Endometrial microvascular endothelial cells (primary cell): Measurements from ENCODE around the gene SLC2A13. TPM values are rescaled to one million over a fixed set of nuclear protein-coding genes. Genes with fewer than 3 reads are reported as not detected.

ENCODE experiments used
- in situ Hi-C: cut with HindIII; loops from 2 replicates; pipeline ENCODE4 v1.10.0; 2017; ENCODE audit warnings: low sequenced_read_pairs, low pct_unique_long_range_greater_than_20kb; ENCODE audit errors: inconsistent ontology term
- total RNA-seq: library from RNA; depleted of rRNA; stranded (reverse); fragments of >200 nt; gene quantifications from one replicate; pipeline ENCODE4 v1.2.3, GENCODE V29; 2015; ENCODE audit errors: inconsistent ontology term

The SLC2A13 gene
- 3.5 TPM for total RNA-seq

- in situ Hi-C loops: loop anchor here (25.0 kb wide), 1 partner anchor 93 kb away; no protein-coding TSS in a partner anchor
These were observed at the start of gene SLC2A13 for GRCh38 chr12:40105515-40106201. SLC2A13 (minus strand) TSS chr12:40106081; CDS start chr12:40105808, 273 bp downstream.

GRCh38 chr12:40154381-40154780 is 48.5 kb upstream of the SLC2A13 start:
- in situ Hi-C loops: no loop called here

- in situ Hi-C loops: no loop called here
These were observed 47.6 kb upstream of the SLC2A13 start for GRCh38 chr12:40153432-40153831.

GRCh38 chr12:40152783-40153383 is 47.0 kb upstream of the SLC2A13 start:
- in situ Hi-C loops: no loop called here

- in situ Hi-C loops: no loop called here
These were observed 43.9 kb upstream of the SLC2A13 start for GRCh38 chr12:40149673-40150260.

- in situ Hi-C loops: no loop called here
These were observed 41.2 kb upstream of the SLC2A13 start for GRCh38 chr12:40146800-40147797.

GRCh38 chr12:40145896-40146295 is 40.0 kb upstream of the SLC2A13 start:
- in situ Hi-C loops: no loop called here

GRCh38 chr12:40144023-40144422 is 38.1 kb upstream of the SLC2A13 start:
- in situ Hi-C loops: no loop called here

GRCh38 chr12:40142001-40142744 is 36.3 kb upstream of the SLC2A13 start:
- in situ Hi-C loops: no loop called here

GRCh38 chr12:40138526-40138925 is 32.6 kb upstream of the SLC2A13 start:
- in situ Hi-C loops: no loop called here

- in situ Hi-C loops: no loop called here
These were observed 31.4 kb upstream of the SLC2A13 start for GRCh38 chr12:40137252-40137651.

- in situ Hi-C loops: no loop called here
These were observed 21.5 kb upstream of the SLC2A13 start for GRCh38 chr12:40127408-40127807.

GRCh38 chr12:40123496-40123895 is 17.6 kb upstream of the SLC2A13 start:
- in situ Hi-C loops: loop anchor here (25.0 kb wide), 1 partner anchor 111 kb away; no protein-coding TSS in a partner anchor

GRCh38 chr12:40122842-40123241 is 17.0 kb upstream of the SLC2A13 start:
- in situ Hi-C loops: loop anchor here (25.0 kb wide), 1 partner anchor 111 kb away; no protein-coding TSS in a partner anchor

- in situ Hi-C loops: loop anchor here (25.0 kb wide), 1 partner anchor 106 kb away; no protein-coding TSS in a partner anchor
These were observed 11.9 kb upstream of the SLC2A13 start for GRCh38 chr12:40117818-40118217.

GRCh38 chr12:40110586-40110985 is 4.7 kb upstream of the SLC2A13 start:
- in situ Hi-C loops: loop anchor here (25.0 kb wide), 1 partner anchor 98 kb away; no protein-coding TSS in a partner anchor

- in situ Hi-C loops: loop anchor here (25.0 kb wide), 1 partner anchor 96 kb away; no protein-coding TSS in a partner anchor
These were observed 2.1 kb upstream of the SLC2A13 start for GRCh38 chr12:40107803-40108620.
